ENCODE results near the gene DOCK9.

DNA sequence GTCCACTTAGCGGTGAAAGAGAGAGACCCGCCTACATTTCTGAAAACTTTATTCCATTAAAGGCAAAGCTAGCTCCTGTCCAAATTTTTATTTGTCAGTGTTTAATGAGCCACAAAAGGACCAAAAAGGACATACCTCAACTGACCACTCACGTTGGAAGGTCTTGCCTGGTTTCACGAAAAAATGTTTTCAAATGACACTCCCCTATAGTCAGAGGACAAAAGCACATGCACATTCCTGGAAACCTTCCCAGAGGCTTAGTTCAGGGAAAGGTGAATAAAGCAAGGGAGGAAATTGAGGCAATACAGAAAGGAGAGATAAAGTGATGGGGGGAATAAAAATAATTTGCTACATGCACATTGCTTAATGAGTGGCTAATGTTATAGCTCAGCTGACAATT, 55.6 kb downstream of the DOCK9 start:
- TF ChIP-seq, protein P1, sequence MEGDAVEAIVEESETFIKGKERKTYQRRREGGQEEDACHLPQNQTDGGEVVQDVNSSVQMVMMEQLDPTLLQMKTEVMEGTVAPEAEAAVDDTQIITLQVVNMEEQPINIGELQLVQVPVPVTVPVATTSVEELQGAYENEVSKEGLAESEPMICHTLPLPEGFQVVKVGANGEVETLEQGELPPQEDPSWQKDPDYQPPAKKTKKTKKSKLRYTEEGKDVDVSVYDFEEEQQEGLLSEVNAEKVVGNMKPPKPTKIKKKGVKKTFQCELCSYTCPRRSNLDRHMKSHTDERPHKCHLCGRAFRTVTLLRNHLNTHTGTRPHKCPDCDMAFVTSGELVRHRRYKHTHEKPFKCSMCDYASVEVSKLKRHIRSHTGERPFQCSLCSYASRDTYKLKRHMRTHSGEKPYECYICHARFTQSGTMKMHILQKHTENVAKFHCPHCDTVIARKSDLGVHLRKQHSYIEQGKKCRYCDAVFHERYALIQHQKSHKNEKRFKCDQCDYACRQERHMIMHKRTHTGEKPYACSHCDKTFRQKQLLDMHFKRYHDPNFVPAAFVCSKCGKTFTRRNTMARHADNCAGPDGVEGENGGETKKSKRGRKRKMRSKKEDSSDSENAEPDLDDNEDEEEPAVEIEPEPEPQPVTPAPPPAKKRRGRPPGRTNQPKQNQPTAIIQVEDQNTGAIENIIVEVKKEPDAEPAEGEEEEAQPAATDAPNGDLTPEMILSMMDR (IDR thresholded peaks at IDR 0.05) = no peak
- no peak for TF ChIP-seq POLR2A (IDR thresholded peaks at IDR 0.05)

Data from ovary (tissue), 3 donors.